Measurements from ENCODE around the gene VPS35L. TPM values are rescaled to one million over a fixed set of nuclear protein-coding genes. Genes with fewer than 3 reads are reported as not detected.

The VPS35L gene
- total RNA-seq, 1 donor from 2014 or later, result 24.6 TPM

- intact Hi-C loops (cut with DNase I), result no loop called here
- ATAC-seq (no peak), DNase-seq (ENCODE audit: missing footprints) (no peak)
Measured at GRCh38 chr16:19701091-19701490, 145.6 kb downstream of the VPS35L start.

- intact Hi-C loops (cut with DNase I), result no loop called here
Measured at GRCh38 chr16:19703172-19703889, 147.8 kb downstream of the VPS35L start.

GRCh38 chr16:19704321-19705145 is 149.0 kb downstream of the VPS35L start:
- DNase-seq (ENCODE audit: missing footprints) (no peak), ATAC-seq (peak; percentile 23)
- intact Hi-C loops (cut with DNase I), result no loop called here

More at GRCh38 chr16:19703172-19703889, 147.8 kb downstream of the VPS35L start:
- no peak for DNase-seq (ENCODE audit: missing footprints)
- ATAC-seq, result no peak

- intact Hi-C loops (cut with DNase I), result no loop called here
- ATAC-seq (no peak), DNase-seq (ENCODE audit: missing footprints) (no peak)
Measured at GRCh38 chr16:19705146-19705501, 149.6 kb downstream of the VPS35L start.

GRCh38 chr16:19705843-19706242 is 150.3 kb downstream of the VPS35L start:
- DNase-seq (ENCODE audit: missing footprints), result no peak
- no peak for ATAC-seq
- intact Hi-C loops (cut with DNase I), result no loop called here

GRCh38 chr16:19706846-19707245 is 151.3 kb downstream of the VPS35L start:
- no peak for ATAC-seq
- intact Hi-C loops (cut with DNase I), result no loop called here
- DNase-seq (ENCODE audit: missing footprints), result no peak

- DNase-seq (ENCODE audit: missing footprints), result no peak
- no peak for ATAC-seq
- intact Hi-C loops (cut with DNase I), result no loop called here
Measured at GRCh38 chr16:19707569-19708295, 152.2 kb downstream of the VPS35L start.

GRCh38 chr16:19708296-19709205 is 153.0 kb downstream of the VPS35L start:
- intact Hi-C loops (cut with DNase I), result no loop called here
- DNase-seq (ENCODE audit: missing footprints) (no peak), ATAC-seq (no peak)

- intact Hi-C loops (cut with DNase I), result loop anchor here (10.0 kb wide), 1 partner anchor 95 kb away; no protein-coding TSS in a partner anchor
- ATAC-seq, result no peak
- no peak for DNase-seq (ENCODE audit: missing footprints)
Measured at GRCh38 chr16:19709381-19710136, 154.1 kb downstream of the VPS35L start.

GRCh38 chr16:19710191-19710908 is 154.8 kb downstream of the VPS35L start:
- DNase-seq (ENCODE audit: missing footprints) (no peak), ATAC-seq (no peak)
- intact Hi-C loops (cut with DNase I), result loop anchor here (10.0 kb wide), 1 partner anchor 94 kb away; no protein-coding TSS in a partner anchor

GRCh38 chr16:19710991-19711545 is 155.6 kb downstream of the VPS35L start:
- ATAC-seq (no peak), DNase-seq (ENCODE audit: missing footprints) (peak; percentile 32)
- intact Hi-C loops (cut with DNase I), result loop anchor here (10.0 kb wide), 1 partner anchor 94 kb away; no protein-coding TSS in a partner anchor

- intact Hi-C loops (cut with DNase I), result loop anchor here (10.0 kb wide), 1 partner anchor 93 kb away; no protein-coding TSS in a partner anchor
- DNase-seq (ENCODE audit: missing footprints) (no peak), ATAC-seq (no peak)
Measured at GRCh38 chr16:19711643-19712042, 156.1 kb downstream of the VPS35L start.

GRCh38 chr16:19712418-19713058 is 157.0 kb downstream of the VPS35L start:
- no peak for ATAC-seq
- no peak for DNase-seq (ENCODE audit: missing footprints)

GRCh38 chr16:19713697-19714096 is 158.2 kb downstream of the VPS35L start:
- DNase-seq (ENCODE audit: missing footprints) (no peak), ATAC-seq (no peak)
- intact Hi-C loops (cut with DNase I), result loop anchor here (10.0 kb wide), 1 partner anchor 91 kb away; no protein-coding TSS in a partner anchor

More at GRCh38 chr16:19712418-19713058, 157.0 kb downstream of the VPS35L start:
- intact Hi-C loops (cut with DNase I), result loop anchor here (10.0 kb wide), 1 partner anchor 92 kb away; no protein-coding TSS in a partner anchor

GRCh38 chr16:19715566-19715965 is 160.1 kb downstream of the VPS35L start:
- intact Hi-C loops (cut with DNase I), result loop anchor here (5.0 to 10.0 kb wide), 2 partner anchors 89 to 113 kb away; no protein-coding TSS in a partner anchor
- no peak for DNase-seq (ENCODE audit: missing footprints)
- no peak for ATAC-seq

- no peak for DNase-seq (ENCODE audit: missing footprints)
Measured at GRCh38 chr16:19716183-19716582, 160.7 kb downstream of the VPS35L start.

More at GRCh38 chr16:19716183-19716582, 160.7 kb downstream of the VPS35L start:
- intact Hi-C loops (cut with DNase I), result loop anchor here (5.0 to 10.0 kb wide), 2 partner anchors 89 to 114 kb away; no protein-coding TSS in a partner anchor
- ATAC-seq, result no peak

Measured in Right ventricle myocardium inferior (tissue), 1 donor.